ENCODE data around the gene IDI1. TPM values are rescaled to one million over a fixed set of nuclear protein-coding genes. Genes with fewer than 3 reads are reported as not detected.

IDI1 gene
- total RNA-seq, 1 experiment from 2014 or later, result 30.2 TPM

DNA sequence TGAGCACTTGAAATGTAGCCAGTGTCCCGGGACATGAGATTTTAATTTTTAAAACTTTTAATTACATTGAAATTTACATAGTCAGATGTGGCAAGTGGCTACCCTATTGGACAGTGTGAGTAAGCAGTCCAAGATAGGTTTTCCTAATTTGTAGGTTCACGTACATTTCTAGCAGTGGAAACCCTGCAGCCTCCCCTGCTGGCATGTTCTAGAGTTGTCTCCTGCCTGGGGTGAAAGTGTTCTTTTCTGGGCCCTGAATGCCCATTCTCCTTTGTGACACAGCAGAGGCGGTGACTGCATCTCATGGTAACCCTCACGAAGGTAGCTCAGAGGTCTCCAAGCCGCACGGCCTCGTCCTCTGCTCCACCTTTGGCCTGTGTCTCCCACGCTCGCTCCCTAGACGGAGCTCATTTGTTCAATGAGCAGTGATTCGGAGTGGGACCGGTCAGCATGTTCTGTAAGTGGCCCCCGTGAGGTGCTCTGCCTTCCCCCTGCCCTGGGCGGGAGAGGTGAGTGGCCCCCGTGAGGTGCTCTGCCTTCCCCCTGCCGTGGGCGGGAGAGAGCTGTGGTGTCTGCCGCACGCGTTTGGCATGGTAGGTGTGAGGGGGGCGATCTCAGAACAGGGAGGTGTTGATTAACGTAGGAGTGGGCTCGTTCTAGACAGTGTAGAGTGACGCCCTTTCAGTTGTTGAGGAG is 25.3 kb upstream of the IDI1 start:
- H4K20me1 ChIP-seq (ENCODE audit: low read length), result no peaks in the 10 kb centered on the region
- BruUV-seq (replicated peaks), result no TSS peak
- H3K9me3 ChIP-seq (ENCODE audit: low read length), result no peaks in the 10 kb centered on the region
- intact Hi-C loops (cut with micrococcal nuclease), result no loop called here
- H3K4me3 ChIP-seq (ENCODE audit: low read length), result no peak overlapping the region
- CTCF ChIA-PET, result no interaction called here
- no peaks in the 10 kb centered on the region for H3K4me1 ChIP-seq (ENCODE audit: insufficient read depth, low read length)
- H3K27ac ChIP-seq (ENCODE audit: low read length), result no peak overlapping the region
- H3K36me3 ChIP-seq (ENCODE audit: low read depth, low read length), result no peaks in the 10 kb centered on the region
- no peaks in the 10 kb centered on the region for H3K79me2 ChIP-seq (ENCODE audit: low read length)
- no peak for DNase-seq
- H2AFZ ChIP-seq (ENCODE audit: low read length), result no peak overlapping the region
- no peak overlapping the region for H3K4me2 ChIP-seq (ENCODE audit: low read length)
- H3K9ac ChIP-seq (ENCODE audit: low read length), result no peak overlapping the region
- POLR2A ChIA-PET (ENCODE audit: unreplicated experiment), result no interaction called here
- ATAC-seq, result no peak
- no peaks in the 10 kb centered on the region for H3K9me2 ChIP-seq (replicated peaks; ENCODE audit: low read length)
- H3K27me3 ChIP-seq (ENCODE audit: low read length), result no peaks in the 10 kb centered on the region
- no peaks in the 10 kb centered on the region for H3F3A ChIP-seq (ENCODE audit: low read length, unreplicated experiment)
- TF ChIP-seq EZH2phosphoT487 (IDR thresholded peaks at IDR 0.05; ENCODE audit: borderline replicate concordance, low read length) (no peak), EZH2 (IDR thresholded peaks at IDR 0.05; ENCODE audit: low read length, unreplicated experiment) (no peak)
- TF ChIP-seq, protein P1, sequence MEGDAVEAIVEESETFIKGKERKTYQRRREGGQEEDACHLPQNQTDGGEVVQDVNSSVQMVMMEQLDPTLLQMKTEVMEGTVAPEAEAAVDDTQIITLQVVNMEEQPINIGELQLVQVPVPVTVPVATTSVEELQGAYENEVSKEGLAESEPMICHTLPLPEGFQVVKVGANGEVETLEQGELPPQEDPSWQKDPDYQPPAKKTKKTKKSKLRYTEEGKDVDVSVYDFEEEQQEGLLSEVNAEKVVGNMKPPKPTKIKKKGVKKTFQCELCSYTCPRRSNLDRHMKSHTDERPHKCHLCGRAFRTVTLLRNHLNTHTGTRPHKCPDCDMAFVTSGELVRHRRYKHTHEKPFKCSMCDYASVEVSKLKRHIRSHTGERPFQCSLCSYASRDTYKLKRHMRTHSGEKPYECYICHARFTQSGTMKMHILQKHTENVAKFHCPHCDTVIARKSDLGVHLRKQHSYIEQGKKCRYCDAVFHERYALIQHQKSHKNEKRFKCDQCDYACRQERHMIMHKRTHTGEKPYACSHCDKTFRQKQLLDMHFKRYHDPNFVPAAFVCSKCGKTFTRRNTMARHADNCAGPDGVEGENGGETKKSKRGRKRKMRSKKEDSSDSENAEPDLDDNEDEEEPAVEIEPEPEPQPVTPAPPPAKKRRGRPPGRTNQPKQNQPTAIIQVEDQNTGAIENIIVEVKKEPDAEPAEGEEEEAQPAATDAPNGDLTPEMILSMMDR (conservative IDR thresholded peaks at IDR 0.05; ENCODE audit: low read depth, low read length), result no peak

DNA sequence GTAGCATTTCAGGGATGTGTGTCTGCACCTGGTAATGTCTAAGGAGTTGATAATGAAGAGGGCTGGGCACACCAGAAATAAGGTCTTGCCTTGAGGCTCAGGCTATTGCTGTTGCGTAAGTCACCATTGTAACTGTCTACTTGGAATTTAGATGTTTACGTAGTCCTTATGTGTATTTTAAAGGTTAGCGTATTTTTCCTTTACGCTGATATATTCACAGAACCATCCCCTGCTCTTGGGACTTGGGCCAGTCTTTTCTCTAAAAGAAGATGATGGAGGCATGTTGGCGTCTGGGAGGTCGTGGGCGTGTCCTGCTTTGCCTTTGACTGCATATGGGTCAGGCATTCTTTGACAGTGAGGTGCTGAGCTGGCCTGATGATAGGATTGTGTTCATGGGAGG is 22.0 kb upstream of the IDI1 start:
- Histone ChIP-seq H3F3A (ENCODE audit: low read length, unreplicated experiment) (no peaks in the 10 kb centered on the region), H3K4me1 (ENCODE audit: insufficient read depth, low read length) (no peaks in the 10 kb centered on the region), H4K20me1 (ENCODE audit: low read length) (no peaks in the 10 kb centered on the region), H3K9me3 (ENCODE audit: low read length) (no peaks in the 10 kb centered on the region), H3K9me2 (replicated peaks; ENCODE audit: low read length) (no peaks in the 10 kb centered on the region), H3K79me2 (ENCODE audit: low read length) (no peaks in the 10 kb centered on the region), H3K4me2 (ENCODE audit: low read length) (no peak overlapping the region), H3K4me3 (ENCODE audit: low read length) (no peak overlapping the region), H3K36me3 (ENCODE audit: low read depth, low read length) (no peaks in the 10 kb centered on the region), H3K27me3 (ENCODE audit: low read length) (no peaks in the 10 kb centered on the region), H3K9ac (ENCODE audit: low read length) (no peak overlapping the region), H2AFZ (ENCODE audit: low read length) (no peak overlapping the region), H3K27ac (ENCODE audit: low read length) (no peak overlapping the region)
- no peak for DNase-seq
- no peak for ATAC-seq
- BruUV-seq (replicated peaks), result no TSS peak
- intact Hi-C loops (cut with micrococcal nuclease), result no loop called here
- TF ChIP-seq, protein P1 (conservative IDR thresholded peaks at IDR 0.05; ENCODE audit: low read depth, low read length), result no peak
- TF ChIP-seq EZH2phosphoT487 (IDR thresholded peaks at IDR 0.05; ENCODE audit: borderline replicate concordance, low read length), result no peak
- TF ChIP-seq EZH2 (IDR thresholded peaks at IDR 0.05; ENCODE audit: low read length, unreplicated experiment), result no peak
- CTCF ChIA-PET, result no interaction called here
- POLR2A ChIA-PET (ENCODE audit: unreplicated experiment), result no interaction called here

Data from PC-3 (cell line).